G401.6 (cell line): ENCODE data around the gene CLIC3.
"Not testable (repeated sequence)": the region's sequence is repeated elsewhere in the genome, so short reads cannot be mapped to it uniquely, and the experiment has no call there.

Source experiments
- FAIRE-seq: peaks from 2 replicates; lab custom pipeline; 2012; peaks lifted over from hg19 to GRCh38; lab: Jason Lieb, UNC

Gene CLIC3

GRCh38 chr9:137017071-137017470 lies 20.7 kb upstream of the CLIC3 start:
- no peak for FAIRE-seq

GRCh38 chr9:137016436-137016835 lies 20.1 kb upstream of the CLIC3 start:
- FAIRE-seq = no peak

- FAIRE-seq = no peak
Observed at GRCh38 chr9:137015976-137016375, 19.6 kb upstream of the CLIC3 start.

- no peak for FAIRE-seq
Observed at GRCh38 chr9:137015540-137015930, 19.2 kb upstream of the CLIC3 start.

- FAIRE-seq = no peak
Observed at GRCh38 chr9:137014776-137015539, 18.6 kb upstream of the CLIC3 start.

- no peak for FAIRE-seq
Observed at GRCh38 chr9:137014166-137014565, 17.8 kb upstream of the CLIC3 start.

GRCh38 chr9:137013571-137013940 lies 17.2 kb upstream of the CLIC3 start:
- no peak for FAIRE-seq

GRCh38 chr9:137012694-137013570 lies 16.6 kb upstream of the CLIC3 start:
- no peak for FAIRE-seq

- no peak for FAIRE-seq
Observed at GRCh38 chr9:137011907-137012675, 15.7 kb upstream of the CLIC3 start.

- no peak for FAIRE-seq
Observed at GRCh38 chr9:137011156-137011555, 14.8 kb upstream of the CLIC3 start.

- no peak for FAIRE-seq
Observed at GRCh38 chr9:137009938-137010732, 13.8 kb upstream of the CLIC3 start.

- FAIRE-seq = no peak
Observed at GRCh38 chr9:137009217-137009616, 12.8 kb upstream of the CLIC3 start.

- no peak for FAIRE-seq
Observed at GRCh38 chr9:137008312-137008711, 11.9 kb upstream of the CLIC3 start.

GRCh38 chr9:137007816-137008270 lies 11.5 kb upstream of the CLIC3 start:
- FAIRE-seq = no peak

GRCh38 chr9:137007108-137007815 lies 10.9 kb upstream of the CLIC3 start:
- no peak for FAIRE-seq

- FAIRE-seq = no peak
Observed at GRCh38 chr9:137006116-137007003, 10.0 kb upstream of the CLIC3 start.

GRCh38 chr9:137004285-137004684 lies 7.9 kb upstream of the CLIC3 start:
- not testable (repeated sequence) for FAIRE-seq

- FAIRE-seq = no peak
Observed at GRCh38 chr9:137002646-137003041, 6.3 kb upstream of the CLIC3 start.

GRCh38 chr9:137001857-137002645 lies 5.7 kb upstream of the CLIC3 start:
- no peak for FAIRE-seq
